HG03139 (cell line): Measurements from ENCODE around the gene CCDC170.
"Not testable (repeated sequence)": the region's sequence is repeated elsewhere in the genome, so short reads cannot be mapped to it uniquely, and the experiment has no call there.

Experiments
- ATAC-seq: cut with Tn5 transposase; IDR thresholded peaks from one replicate; pipeline ENCODE4 v1.9.1; 2021; ENCODE audit not compliant: unreplicated experiment

CCDC170 gene

DNA sequence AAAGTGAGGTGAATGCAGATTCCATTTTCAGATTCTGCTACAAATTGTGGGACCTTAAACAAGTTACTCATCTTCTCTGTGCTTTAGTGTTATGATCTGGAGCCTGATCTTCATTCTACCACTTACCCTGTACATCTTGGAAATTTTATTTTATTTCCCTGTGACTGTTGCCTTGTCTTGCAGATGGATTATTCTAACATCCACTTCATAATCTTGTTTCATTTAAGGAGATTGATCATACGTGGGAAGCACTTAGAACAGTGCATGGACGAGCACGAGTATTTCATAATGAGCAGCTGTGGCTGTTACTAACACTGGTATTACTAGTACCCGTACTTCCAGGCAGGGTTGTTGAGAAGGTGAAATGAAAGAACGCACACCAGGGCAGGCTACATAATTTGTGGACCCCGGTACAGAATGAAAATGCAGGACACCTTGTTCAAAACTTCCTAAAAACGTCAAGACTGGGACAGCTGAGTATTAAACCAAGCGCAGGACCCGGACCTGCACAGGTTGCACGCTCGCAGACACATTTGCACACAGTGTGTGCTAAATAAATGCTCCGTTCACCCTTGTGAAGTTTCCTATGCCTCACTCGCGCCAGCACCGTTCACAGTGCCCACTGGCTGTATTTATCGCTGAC lies 535 bp upstream of the CCDC170 start:
- no peak for ATAC-seq

DNA sequence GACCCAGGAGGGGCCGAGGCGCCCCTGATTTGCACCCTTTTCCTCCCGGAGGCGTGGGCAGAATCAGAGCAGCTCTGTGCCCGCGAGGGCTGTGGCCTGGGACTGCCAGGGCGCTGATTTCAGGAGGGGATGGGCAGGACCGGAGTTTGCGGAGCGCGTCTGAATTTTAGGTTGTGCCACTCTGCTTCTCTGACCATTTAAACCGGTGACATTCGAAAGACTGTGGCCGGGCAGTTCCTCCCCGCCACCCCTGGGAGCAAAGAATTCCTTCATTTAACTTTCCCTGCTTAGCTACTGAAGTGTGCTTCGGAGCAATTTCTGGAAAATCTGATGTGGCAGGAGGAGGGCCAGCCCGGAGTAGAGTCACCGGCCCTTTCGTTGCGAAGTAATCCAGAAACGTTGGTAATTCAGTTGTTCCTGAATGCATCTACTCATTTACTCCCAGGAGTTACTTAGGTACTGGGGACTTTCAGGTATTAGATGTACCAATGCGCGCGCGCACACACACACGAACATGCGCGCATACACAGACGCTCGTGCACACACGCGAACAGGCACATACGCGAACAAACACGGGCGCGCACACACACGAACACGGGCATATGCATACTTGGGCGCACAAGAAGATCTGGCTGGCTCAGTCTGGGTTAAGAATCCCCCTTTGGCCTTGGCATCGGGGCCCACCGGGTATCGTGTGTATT lies 568 bp downstream of the CCDC170 start:
- ATAC-seq = no peak

- ATAC-seq = no peak
These were observed 1.1 kb downstream of the CCDC170 start for GRCh38 chr6:151494936-151495320.

GRCh38 chr6:151495380-151495779 lies 1.6 kb downstream of the CCDC170 start:
- no peak for ATAC-seq

DNA sequence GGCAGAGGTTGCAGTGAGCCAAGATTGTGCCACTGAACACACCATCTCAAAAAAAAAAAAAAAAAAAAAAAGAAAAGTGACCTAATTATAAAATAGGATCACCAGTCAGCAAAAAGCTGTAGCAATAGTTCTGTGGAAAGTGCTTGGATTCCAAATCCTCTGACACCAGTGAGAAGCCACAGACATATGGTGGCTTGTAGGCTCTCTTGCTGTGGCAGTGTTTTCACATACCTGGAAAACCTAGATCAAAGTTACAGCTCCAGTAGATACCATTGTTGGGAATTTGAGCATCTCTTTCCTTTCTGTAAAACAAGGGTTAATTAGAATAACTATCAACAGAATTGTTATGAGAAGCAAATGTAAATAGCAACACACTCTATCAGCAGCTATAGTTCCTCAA lies 4.1 kb downstream of the CCDC170 start:
- peak; percentile 19 for ATAC-seq

DNA sequence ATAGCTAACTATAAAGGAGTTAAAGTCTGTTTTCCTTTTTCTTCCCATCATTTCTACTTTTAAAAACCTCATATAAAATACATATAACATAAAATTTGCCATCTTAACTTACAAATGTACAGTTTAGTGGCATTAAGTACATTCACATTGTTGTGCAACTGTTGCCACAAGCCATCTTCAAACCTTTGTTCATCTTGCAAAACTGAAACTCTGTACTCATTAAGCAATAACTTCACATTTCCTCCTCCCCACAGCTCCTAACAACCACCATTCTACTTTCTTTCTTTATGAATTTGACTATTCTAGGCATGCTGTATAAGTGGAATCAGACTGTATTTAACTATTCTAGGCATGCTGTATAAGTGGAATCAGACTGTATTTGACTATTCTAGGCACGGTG lies 4.5 kb downstream of the CCDC170 start:
- peak; percentile 78 for ATAC-seq

DNA sequence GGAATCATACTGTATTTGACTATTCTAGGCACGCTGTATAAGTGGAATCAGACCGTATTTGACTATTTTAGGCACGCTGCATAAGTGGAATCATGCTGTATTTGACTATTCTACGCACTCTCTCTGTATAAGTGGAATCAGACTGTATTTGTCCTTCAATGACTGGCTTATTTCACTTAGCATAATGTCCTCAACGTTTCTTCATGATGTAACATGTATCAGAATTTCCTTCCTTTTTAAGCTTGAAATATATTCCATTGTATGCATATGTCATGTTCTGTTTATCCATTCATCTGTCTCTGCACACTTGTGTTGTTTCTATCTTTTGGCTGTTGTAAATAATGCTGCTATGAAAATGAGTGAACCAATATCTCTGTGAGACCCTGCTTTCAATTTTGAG lies 5.7 kb downstream of the CCDC170 start:
- no peak for ATAC-seq

DNA sequence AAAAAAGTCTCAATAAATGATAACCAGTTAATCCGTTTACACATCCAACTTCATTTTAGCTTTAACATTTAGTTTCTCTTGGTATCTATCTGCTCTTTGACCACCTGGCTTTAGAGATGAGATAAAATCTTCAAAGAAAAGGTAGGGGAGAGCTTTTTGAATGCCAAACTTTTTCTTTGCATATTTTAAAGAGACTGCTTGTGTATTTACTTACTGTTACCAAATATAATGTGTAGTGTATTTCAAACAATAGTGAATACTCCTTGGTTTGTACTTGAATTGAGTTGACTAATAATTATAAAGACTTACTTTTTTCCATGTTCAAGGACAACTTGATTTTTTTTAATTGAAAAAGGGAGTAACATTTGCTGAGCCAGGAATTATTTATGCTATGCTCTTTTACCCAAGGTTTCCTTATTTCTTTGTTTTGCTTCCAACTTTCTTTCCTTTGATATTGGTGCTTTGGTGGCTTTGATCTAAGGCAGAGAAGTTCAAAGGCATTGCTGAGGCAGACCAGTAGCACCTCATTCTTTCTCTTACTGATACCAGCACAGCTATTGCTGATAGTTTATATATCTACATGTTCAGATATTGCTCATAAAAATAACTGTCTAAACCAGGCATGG lies 7.8 kb downstream of the CCDC170 start:
- no peak for ATAC-seq

DNA sequence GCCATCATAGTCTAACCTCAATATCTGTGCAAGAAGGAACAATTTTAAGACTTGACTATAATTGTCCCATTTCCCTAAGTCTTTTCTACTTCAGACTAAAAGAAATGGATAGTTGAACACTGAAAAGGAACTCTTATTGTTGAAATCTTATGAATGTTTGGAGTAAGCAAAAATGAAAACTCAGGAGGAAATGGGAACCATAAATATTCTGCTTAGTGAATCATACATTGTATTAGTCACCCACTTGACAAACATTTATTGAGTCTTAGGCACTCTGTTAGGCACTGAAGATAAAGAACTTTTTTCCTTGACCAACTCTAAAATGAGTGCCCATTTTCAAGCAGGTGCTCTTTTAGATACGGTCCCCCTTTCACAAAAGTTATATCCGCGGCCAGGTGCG lies 8.7 kb downstream of the CCDC170 start:
- ATAC-seq = no peak

- no peak for ATAC-seq
These were observed 12.9 kb downstream of the CCDC170 start for GRCh38 chr6:151506761-151507160.

DNA sequence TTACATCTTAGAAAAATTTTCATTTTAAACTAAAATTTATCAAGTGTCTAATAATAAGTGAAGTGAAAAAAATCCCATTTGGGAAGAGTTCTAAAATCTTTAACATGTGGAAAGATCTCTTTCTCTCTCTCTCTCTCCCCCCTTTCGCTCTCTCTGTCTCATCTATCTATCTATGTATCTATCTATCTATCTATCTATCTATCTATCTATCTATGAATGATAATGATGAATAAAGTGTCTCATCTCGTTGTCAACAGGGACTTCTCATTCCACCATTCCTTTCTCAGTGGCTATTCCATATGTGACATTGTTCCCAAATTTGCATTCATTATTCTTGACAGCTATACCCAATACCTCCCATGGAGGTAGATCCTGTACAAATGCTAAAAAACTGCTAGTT lies 15.2 kb downstream of the CCDC170 start:
- ATAC-seq = no peak

- ATAC-seq = no peak
These were observed 18.7 kb downstream of the CCDC170 start for GRCh38 chr6:151512481-151512880.

GRCh38 chr6:151514000-151514730 lies 20.3 kb downstream of the CCDC170 start:
- ATAC-seq = no peak

- not testable (repeated sequence) for ATAC-seq
These were observed 25.2 kb downstream of the CCDC170 start for GRCh38 chr6:151518992-151519391.

- no peak for ATAC-seq
These were observed 29.2 kb downstream of the CCDC170 start for GRCh38 chr6:151523034-151523433.

GRCh38 chr6:151524059-151524458 lies 30.2 kb downstream of the CCDC170 start:
- ATAC-seq = no peak

- no peak for ATAC-seq
These were observed 40.8 kb downstream of the CCDC170 start for GRCh38 chr6:151534576-151534975.

DNA sequence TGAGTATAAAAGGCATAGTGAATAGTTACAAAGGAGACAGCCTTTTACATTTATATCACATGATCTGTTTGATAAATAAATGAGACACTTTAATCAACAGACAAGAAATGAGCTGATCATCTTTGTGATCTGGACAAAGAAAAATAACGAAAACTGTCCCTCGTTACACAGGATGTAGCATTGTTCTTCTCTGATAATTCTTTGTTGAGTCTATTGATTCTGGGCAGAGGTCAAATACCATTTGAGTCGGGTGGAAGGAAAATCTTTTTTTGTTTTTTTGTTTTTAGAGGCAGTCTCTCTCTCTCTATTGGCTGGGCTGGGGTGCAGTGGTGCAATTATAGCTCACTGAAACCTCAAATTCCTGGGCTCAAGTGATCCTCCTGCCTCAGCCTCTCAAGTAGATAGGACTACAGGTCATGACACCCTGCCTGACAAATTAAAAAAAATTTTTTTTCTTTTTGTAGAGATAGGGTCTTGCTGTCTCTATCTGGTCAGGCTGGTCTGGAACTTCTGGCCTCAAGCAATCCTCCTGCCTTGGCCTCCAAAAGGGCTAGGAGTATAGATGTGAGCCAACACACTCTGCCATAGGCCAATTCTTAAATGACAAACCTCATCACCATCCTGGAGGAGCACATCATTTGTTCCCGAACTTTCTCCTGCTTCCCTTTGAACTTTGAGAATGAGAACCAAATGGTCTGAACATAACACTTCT lies 41.8 kb downstream of the CCDC170 start:
- no peak for ATAC-seq

DNA sequence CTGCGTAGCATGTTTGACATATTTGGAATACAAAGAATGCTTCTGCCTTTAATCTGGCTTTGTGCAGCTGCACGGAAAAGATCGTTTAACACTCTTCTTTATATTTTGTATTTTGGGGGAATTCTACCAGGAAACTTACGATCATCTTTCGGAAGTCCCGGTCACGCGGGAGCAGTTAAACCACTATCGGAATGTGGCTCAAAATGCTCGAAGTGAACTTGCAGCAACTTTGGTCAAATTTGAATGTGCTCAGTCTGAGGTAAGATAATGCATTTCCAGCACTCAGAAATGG lies 42.3 kb downstream of the CCDC170 start:
- no peak for ATAC-seq

GRCh38 chr6:151537556-151537955 lies 43.7 kb downstream of the CCDC170 start:
- no peak for ATAC-seq

GRCh38 chr6:151539506-151540268 lies 45.9 kb downstream of the CCDC170 start:
- no peak for ATAC-seq
